DOHH2 (cell line): ENCODE results near the gene SRPX.

Source experiments
- H3F3A ChIP-seq: fragments of 200-600 bp; sonication (generic), shearing (Covaris generic); 2 replicates; pipeline ENCODE4 v1.6.0; 2016; ENCODE audit warnings: antibody characterized with exemption, mild to moderate bottlenecking; ENCODE audit not compliant: control insufficient read depth, insufficient read depth
- H3K27ac ChIP-seq: fragments of 200-600 bp; sonication (generic); 2 replicates; pipeline ENCODE4 v1.5.1; 2014; ENCODE audit warnings: low read depth, mild to moderate bottlenecking, low read length, moderate library complexity
- H3K27me3 ChIP-seq: fragments of 200-600 bp; sonication (generic); 2 replicates; pipeline ENCODE4 v1.6.1; 2014; ENCODE audit warnings: mild to moderate bottlenecking, low read length, mixed read lengths; ENCODE audit not compliant: control insufficient read depth
- H3K36me3 ChIP-seq: fragments of 200-600 bp; sonication (generic); 2 replicates; pipeline ENCODE4 v1.6.1; 2014; ENCODE audit warnings: mild to moderate bottlenecking, low read length, moderate library complexity, mixed read lengths; ENCODE audit not compliant: control insufficient read depth
- H3K4me1 ChIP-seq: fragments of 200-600 bp; sonication (generic); 2 replicates; pipeline ENCODE4 v1.6.1; 2014; ENCODE audit warnings: mild to moderate bottlenecking, low read length, mixed read lengths; ENCODE audit not compliant: control insufficient read depth
- H3K4me2 ChIP-seq: fragments of 200-600 bp; sonication (generic); 2 replicates; pipeline ENCODE4 v1.6.0; 2014; ENCODE audit warnings: mild to moderate bottlenecking, low read length, moderate library complexity
- H3K4me3 ChIP-seq: fragments of 200-600 bp; sonication (generic); 2 replicates; pipeline ENCODE4 v1.5.1; 2014; ENCODE audit warnings: mild to moderate bottlenecking, low read length, mixed read lengths
- H3K79me2 ChIP-seq: fragments of 200-600 bp; sonication (generic); 2 replicates; pipeline ENCODE4 v1.6.1; 2014; ENCODE audit warnings: mild to moderate bottlenecking, low read length, mixed read lengths; ENCODE audit not compliant: control insufficient read depth
- H3K9me2 ChIP-seq: fragments of 200-600 bp; sonication (generic); replicated peaks from 2 replicates; pipeline ENCODE4 v1.6.1; 2014; ENCODE audit warnings: mild to moderate bottlenecking, low read length, mixed read lengths; ENCODE audit not compliant: control insufficient read depth
- H3K9me3 ChIP-seq: fragments of 200-600 bp; sonication (generic); 2 replicates; pipeline ENCODE4 v1.6.1; 2014; ENCODE audit warnings: antibody characterized with exemption, low read length, mixed read lengths; ENCODE audit not compliant: control insufficient read depth, insufficient read depth
- H4K20me1 ChIP-seq: fragments of 200-600 bp; sonication (generic); 2 replicates; pipeline ENCODE4 v1.6.0; 2014; ENCODE audit warnings: low read depth, mild to moderate bottlenecking, antibody characterized with exemption, low read length, moderate library complexity; ENCODE audit not compliant: control insufficient read depth, insufficient read depth
- CTCF ChIP-seq: fragments of 200-600 bp; sonication (generic); IDR thresholded peaks from one replicate; pipeline ENCODE4 v1.5.1; 2014; ENCODE audit warnings: antibody characterized with exemption, mild to moderate bottlenecking, low read depth, low read length; ENCODE audit not compliant: poor library complexity, severe bottlenecking
- EZH2phosphoT487 ChIP-seq: fragments of 200-600 bp; sonication (generic); IDR thresholded peaks from 2 replicates; pipeline ENCODE4 v1.6.1; 2017; ENCODE audit warnings: borderline replicate concordance, mild to moderate bottlenecking, antibody characterized with exemption, low read length, moderate library complexity, mixed read lengths

The SRPX gene

GRCh38 chrX:38240541-38240940, 19.9 kb upstream of the SRPX start:
- H3K79me2 ChIP-seq: no peaks in the 10 kb centered on the region
- H3K27me3 ChIP-seq: no peaks in the 10 kb centered on the region
- no peak for TF ChIP-seq CTCF
- no peak for TF ChIP-seq EZH2phosphoT487
- no peaks in the 10 kb centered on the region for H4K20me1 ChIP-seq
- no peaks in the 10 kb centered on the region for H3K4me1 ChIP-seq
- no peaks in the 10 kb centered on the region for H3K36me3 ChIP-seq
- H3K4me2 ChIP-seq: no peak overlapping the region
- H3K27ac ChIP-seq: no peak overlapping the region
- H3F3A ChIP-seq: no peaks in the 10 kb centered on the region
- H3K9me2 ChIP-seq: no peaks in the 10 kb centered on the region
- no peaks in the 10 kb centered on the region for H3K9me3 ChIP-seq
- no peak overlapping the region for H3K4me3 ChIP-seq

- Histone ChIP-seq H3K9me2 (no peaks in the 10 kb centered on the region), H3K27ac (no peak overlapping the region), H3K36me3 (no peaks in the 10 kb centered on the region), H3K4me2 (no peak overlapping the region), H3F3A (no peaks in the 10 kb centered on the region), H3K4me1 (no peaks in the 10 kb centered on the region), H3K27me3 (no peaks in the 10 kb centered on the region), H4K20me1 (no peaks in the 10 kb centered on the region), H3K79me2 (no peaks in the 10 kb centered on the region), H3K4me3 (no peak overlapping the region), H3K9me3 (no peaks in the 10 kb centered on the region)
- TF ChIP-seq CTCF (no peak), EZH2phosphoT487 (no peak)
Observed at GRCh38 chrX:38236901-38237615, 16.4 kb upstream of the SRPX start.

- Histone ChIP-seq H3K27me3 (no peaks in the 10 kb centered on the region), H3K4me2 (no peak overlapping the region), H3K4me1 (no peaks in the 10 kb centered on the region), H3K9me3 (no peaks in the 10 kb centered on the region), H3K9me2 (no peaks in the 10 kb centered on the region), H3K79me2 (no peaks in the 10 kb centered on the region), H3K4me3 (no peak overlapping the region), H4K20me1 (no peaks in the 10 kb centered on the region), H3F3A (no peaks in the 10 kb centered on the region), H3K36me3 (no peaks in the 10 kb centered on the region), H3K27ac (no peak overlapping the region)
- no peak for TF ChIP-seq CTCF
- no peak for TF ChIP-seq EZH2phosphoT487
Observed at GRCh38 chrX:38233891-38234667, 13.4 kb upstream of the SRPX start.
